OCI-LY3 (cell line): ENCODE results near the gene ANKRD34B.

Source experiments
- EZH2phosphoT487 ChIP-seq: fragments of 200-600 bp; shearing (Covaris generic); IDR thresholded peaks from 2 replicates; pipeline ENCODE4 v1.6.1; 2018; ENCODE audit warnings: antibody characterized with exemption, mixed run types, low read depth
- TF ChIP-seq, protein P1 (sequence below): fragments of 200-600, 300-600 bp; sonication (generic); IDR thresholded peaks from 2 replicates; pipeline ENCODE4 v1.5.1; 2014; ENCODE audit warnings: antibody characterized with exemption, low read length, low read depth

DNA sequence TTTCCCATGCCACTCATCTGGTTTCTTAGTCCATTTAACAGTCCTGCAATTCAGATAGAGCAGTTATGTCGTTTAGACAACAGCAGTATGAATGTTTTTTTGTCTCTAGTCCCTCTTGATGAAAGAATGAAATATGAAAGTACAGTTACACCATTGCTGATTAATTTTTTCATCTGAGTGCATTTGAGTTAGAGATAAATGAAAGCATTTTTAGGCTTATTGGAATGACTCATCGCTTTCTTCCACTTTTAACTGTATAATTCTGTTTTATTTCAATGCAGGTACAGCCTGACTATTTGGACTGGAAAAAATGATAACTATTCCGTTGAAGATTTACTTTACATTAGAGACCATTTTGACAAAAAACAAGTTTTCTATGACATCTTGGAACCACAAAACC, 28.7 kb downstream of the ANKRD34B start:
- TF ChIP-seq, protein P1, sequence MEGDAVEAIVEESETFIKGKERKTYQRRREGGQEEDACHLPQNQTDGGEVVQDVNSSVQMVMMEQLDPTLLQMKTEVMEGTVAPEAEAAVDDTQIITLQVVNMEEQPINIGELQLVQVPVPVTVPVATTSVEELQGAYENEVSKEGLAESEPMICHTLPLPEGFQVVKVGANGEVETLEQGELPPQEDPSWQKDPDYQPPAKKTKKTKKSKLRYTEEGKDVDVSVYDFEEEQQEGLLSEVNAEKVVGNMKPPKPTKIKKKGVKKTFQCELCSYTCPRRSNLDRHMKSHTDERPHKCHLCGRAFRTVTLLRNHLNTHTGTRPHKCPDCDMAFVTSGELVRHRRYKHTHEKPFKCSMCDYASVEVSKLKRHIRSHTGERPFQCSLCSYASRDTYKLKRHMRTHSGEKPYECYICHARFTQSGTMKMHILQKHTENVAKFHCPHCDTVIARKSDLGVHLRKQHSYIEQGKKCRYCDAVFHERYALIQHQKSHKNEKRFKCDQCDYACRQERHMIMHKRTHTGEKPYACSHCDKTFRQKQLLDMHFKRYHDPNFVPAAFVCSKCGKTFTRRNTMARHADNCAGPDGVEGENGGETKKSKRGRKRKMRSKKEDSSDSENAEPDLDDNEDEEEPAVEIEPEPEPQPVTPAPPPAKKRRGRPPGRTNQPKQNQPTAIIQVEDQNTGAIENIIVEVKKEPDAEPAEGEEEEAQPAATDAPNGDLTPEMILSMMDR: no peak
- TF ChIP-seq EZH2phosphoT487: no peak
